Epithelial cell of esophagus (primary cell): Measurements from ENCODE around the gene P2RX1.

Experiments
- DNase-seq: peaks from one replicate; pipeline ENCODE4 v3.0.0; 2010; ENCODE audit warnings: low read depth
- H3K4me3 ChIP-seq: 2 replicates; pipeline ENCODE4 v1.5.1; 2011; ENCODE audit warnings: mild to moderate bottlenecking, low read length, control low read depth
- CTCF ChIP-seq: IDR thresholded peaks from 2 replicates; pipeline ENCODE4 v1.5.1; 2011; ENCODE audit warnings: low read depth, mild to moderate bottlenecking, low read length, control low read depth, inconsistent platforms; ENCODE audit not compliant: insufficient read depth; ENCODE audit errors: missing control alignments

Gene P2RX1

GRCh38 chr17:3890878-3891219 is 25.4 kb downstream of the P2RX1 start:
- DNase-seq: no peak
- TF ChIP-seq CTCF: no peak
- H3K4me3 ChIP-seq: no peak overlapping the region

GRCh38 chr17:3890082-3890877 is 26.0 kb downstream of the P2RX1 start:
- peak; percentile 88 for DNase-seq
- no peak for TF ChIP-seq CTCF

GRCh38 chr17:3889325-3890012 is 26.8 kb downstream of the P2RX1 start:
- TF ChIP-seq CTCF: no peak
- DNase-seq: no peak
- no peak overlapping the region for H3K4me3 ChIP-seq

More at GRCh38 chr17:3890082-3890877, 26.0 kb downstream of the P2RX1 start:
- H3K4me3 ChIP-seq: no peak overlapping the region

- H3K4me3 ChIP-seq: peak overlapping the region; percentile 4
- peak; percentile 95 for DNase-seq
- TF ChIP-seq CTCF: no peak
Measured at GRCh38 chr17:3888343-3889171, 27.7 kb downstream of the P2RX1 start.

GRCh38 chr17:3887804-3888203 is 28.5 kb downstream of the P2RX1 start:
- H3K4me3 ChIP-seq: no peak overlapping the region
- TF ChIP-seq CTCF: no peak
- no peak for DNase-seq

- DNase-seq: no peak
- H3K4me3 ChIP-seq: no peak overlapping the region
- TF ChIP-seq CTCF: no peak
Measured at GRCh38 chr17:3887394-3887793, 28.9 kb downstream of the P2RX1 start.
